GM19240 (cell line): Measurements from ENCODE around the gene GRIN2A.
"Not testable (repeated sequence)": the region's sequence is repeated elsewhere in the genome, so short reads cannot be mapped to it uniquely, and the experiment has no call there.

Experiments
- DNase-seq: peaks from one replicate; pipeline ENCODE4 v3.0.0; 2011; ENCODE audit warnings: low spot score; ENCODE audit not compliant: insufficient read length

The GRIN2A gene

GRCh38 chr16:9921997-9922396 lies 260.2 kb downstream of the GRIN2A start:
- no peak for DNase-seq

DNA sequence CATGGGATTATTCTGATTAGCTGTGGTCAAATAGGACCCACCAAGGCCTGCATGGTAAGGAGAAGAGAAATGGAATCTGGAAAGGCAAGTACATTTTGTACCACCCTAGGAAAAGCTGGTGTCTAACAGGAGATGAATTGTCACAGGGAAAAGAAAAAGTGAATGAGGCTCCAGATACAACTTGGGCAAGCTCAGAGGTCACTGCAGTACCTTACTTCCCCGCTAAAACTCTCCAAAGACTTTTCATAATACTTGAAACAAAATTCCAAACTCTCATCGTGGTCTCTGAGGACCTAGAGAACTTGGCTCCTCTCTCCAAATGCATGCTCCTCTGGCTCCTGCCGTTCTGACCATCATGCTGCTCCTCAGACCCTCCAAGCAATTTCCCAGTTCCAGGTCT lies 262.8 kb downstream of the GRIN2A start:
- DNase-seq = no peak

GRCh38 chr16:9917691-9918090 lies 264.5 kb downstream of the GRIN2A start:
- DNase-seq = no peak

DNA sequence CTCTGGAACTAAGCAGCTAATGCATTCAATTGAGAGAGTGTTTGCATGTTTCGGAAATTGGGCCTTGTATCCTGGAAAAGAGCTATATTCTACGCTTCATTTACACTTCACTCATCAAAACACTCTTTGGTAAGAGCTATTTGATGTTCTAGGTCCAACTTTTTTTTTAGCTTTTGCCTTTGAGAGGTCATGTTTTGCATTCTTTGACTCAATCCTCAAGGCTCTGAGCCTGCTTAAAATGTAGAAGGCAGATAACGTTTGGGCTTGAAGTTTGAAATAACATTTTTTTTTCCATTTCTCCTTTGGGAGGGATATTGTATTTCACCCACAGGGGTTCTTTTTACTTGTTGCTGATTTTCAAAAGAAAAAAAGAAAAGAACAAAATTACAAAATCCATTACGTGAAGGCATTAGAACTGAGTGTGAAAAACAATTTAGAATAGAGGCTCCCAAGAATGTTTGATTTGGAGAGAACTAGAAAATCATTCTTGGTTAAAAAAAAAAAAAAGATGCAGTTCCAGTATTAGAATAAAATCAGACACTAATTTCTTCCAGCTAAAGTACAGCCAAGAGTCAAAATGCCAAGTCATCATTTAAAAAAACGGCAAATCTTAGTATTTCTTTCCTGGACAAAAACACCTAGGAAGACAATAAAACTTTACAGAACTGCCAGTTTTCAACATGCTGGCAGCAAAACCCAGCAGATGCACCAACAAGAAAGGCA lies 268.5 kb downstream of the GRIN2A start:
- DNase-seq = no peak

DNA sequence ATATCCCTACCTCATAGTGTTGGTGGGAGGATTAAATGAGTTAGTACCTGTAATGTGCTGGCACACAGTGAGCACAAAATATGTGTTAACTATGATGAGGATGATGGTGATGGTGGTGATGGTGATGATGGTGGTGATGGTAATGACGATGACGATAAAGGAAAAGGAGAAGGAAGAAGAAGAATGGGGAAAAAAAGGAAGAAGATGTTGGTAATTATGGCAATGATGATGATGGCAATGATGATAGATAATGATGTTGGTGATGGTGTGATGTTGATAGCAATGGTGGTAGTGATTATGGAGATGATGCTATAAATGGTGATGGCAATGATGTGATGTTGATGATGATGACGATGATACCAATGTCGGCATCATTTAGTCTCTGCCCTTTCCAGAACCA lies 270.2 kb downstream of the GRIN2A start:
- no peak for DNase-seq

- no peak for DNase-seq
Observed at GRCh38 chr16:9911231-9911630, 271.0 kb downstream of the GRIN2A start.

GRCh38 chr16:9909072-9909825 lies 273.0 kb downstream of the GRIN2A start:
- DNase-seq = no peak

- no peak for DNase-seq
Observed at GRCh38 chr16:9908613-9909012, 273.6 kb downstream of the GRIN2A start.

GRCh38 chr16:9907752-9908151 lies 274.5 kb downstream of the GRIN2A start:
- no peak for DNase-seq

DNA sequence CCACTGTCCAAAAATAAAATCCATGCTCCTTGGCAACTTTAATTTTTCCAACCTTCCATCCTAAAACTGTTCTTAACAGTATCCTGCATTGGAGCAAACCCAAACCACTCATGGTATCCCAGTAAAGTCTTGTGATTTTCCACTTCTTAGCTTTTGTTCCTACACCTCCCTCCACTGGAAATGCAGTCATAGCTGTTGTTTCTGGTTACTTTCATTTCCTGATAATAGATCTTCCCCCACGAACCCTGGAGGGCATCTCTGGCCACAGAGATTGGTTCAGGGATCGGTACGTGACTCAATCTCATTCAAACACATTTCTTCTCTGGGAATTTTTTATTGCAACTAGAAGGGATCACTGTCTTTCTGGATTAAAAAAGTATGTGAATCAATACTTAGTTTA lies 276.0 kb downstream of the GRIN2A start:
- DNase-seq = no peak

DNA sequence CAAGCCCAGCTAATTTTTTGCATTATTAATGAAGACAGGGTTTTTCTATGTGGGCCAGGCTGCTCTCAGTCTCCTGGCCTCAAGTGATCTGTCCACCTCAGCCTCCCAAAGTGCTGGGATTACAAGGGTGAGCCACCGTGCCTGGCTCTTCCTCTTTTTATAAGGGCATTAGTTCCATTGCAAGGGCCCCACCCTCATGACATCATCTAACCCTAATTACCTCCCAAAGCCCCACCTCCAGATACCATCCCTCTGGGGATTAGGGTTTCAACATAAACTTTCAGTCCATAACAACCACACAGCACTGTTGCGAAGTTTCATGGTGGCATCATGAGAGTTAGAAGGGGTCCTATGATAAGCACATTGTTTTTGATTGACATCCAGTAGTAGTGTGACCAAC lies 277.7 kb downstream of the GRIN2A start:
- DNase-seq = no peak

DNA sequence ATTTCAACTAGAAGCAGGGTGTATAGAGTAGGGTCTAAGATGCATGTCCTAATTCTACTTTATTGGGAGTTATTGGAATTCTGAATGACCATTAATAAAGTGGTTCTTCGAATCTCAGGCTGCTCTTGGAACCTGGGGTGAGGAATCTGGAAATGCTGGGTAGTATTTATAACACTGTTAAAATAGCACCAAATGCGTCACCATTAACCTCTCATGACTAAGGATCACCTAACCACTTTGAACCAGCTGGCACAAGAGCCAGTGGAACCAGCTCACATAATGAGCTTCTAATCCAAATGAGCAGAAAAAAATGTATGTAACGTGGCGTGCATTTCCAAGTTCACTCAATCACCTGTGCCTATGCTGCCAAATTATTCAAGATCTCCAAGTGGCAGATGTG lies 281.7 kb downstream of the GRIN2A start:
- no peak for DNase-seq

- DNase-seq = no peak
Observed at GRCh38 chr16:9898555-9898954, 283.7 kb downstream of the GRIN2A start.

DNA sequence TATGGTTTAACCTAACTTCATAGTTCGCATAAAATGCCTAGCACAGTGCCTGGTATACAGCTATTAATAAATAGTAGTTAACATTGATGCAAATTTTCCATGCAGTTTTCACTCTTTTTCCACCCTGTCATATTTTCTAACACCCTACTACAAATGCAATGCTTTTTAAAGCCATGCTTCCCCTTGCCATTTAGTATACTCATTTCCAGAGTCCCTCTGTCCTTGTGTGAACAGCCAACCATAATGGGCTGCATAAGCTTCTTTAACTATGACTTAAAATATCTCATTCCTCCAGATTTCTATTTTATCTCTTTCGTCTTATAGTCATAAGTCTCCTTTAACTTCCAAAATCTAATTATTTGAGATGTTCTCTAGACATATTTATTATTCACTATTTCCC lies 284.1 kb downstream of the GRIN2A start:
- no peak for DNase-seq

DNA sequence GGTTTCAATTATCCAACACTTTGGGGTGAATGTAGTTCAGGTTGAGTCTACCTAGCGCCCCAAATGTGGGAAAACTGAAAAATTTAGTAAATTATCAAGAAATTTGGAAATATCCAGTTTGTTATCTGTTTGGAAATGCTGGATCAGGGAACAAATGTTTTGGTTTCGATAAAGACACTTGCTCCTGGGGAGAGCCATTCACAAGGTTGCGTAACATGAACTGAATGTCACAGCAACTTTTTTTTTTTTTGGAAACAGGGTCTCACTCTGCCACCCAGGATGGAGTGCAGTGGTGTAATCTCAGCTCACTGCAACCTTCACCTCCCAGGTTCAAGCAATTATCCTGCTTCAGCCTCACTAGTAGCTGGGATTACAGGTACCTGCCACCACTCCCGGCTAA lies 286.4 kb downstream of the GRIN2A start:
- DNase-seq = no peak

GRCh38 chr16:9885876-9886275 lies 296.4 kb downstream of the GRIN2A start:
- DNase-seq = no peak

DNA sequence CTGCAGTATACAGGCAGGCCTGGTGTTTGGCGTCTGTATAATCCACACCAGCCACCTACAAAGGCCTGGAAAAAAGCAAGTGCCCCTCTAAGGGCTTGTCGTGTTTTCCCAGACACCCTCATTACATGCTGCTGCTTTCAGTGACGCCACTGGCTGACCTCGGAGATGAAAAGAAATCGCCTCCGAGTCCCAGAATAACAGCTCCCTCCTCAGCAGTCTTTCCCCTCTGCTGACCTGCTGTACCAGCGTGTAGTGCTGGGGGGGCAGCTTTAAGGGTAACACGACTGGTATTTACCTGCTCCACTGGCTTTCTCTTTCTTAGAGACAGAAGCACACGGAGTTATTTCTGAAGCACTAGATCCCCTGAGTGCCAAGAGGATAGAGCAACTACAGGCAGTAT lies 296.8 kb downstream of the GRIN2A start:
- no peak for DNase-seq

GRCh38 chr16:9875981-9876380 lies 306.2 kb downstream of the GRIN2A start:
- not testable (repeated sequence) for DNase-seq

- DNase-seq = no peak
Observed at GRCh38 chr16:9874219-9874618, 308.0 kb downstream of the GRIN2A start.

GRCh38 chr16:9870962-9871361 lies 311.3 kb downstream of the GRIN2A start:
- no peak for DNase-seq

- no peak for DNase-seq
Observed at GRCh38 chr16:9869776-9870175, 312.5 kb downstream of the GRIN2A start.

- DNase-seq = no peak
Observed at GRCh38 chr16:9868606-9869149, 313.6 kb downstream of the GRIN2A start.

DNA sequence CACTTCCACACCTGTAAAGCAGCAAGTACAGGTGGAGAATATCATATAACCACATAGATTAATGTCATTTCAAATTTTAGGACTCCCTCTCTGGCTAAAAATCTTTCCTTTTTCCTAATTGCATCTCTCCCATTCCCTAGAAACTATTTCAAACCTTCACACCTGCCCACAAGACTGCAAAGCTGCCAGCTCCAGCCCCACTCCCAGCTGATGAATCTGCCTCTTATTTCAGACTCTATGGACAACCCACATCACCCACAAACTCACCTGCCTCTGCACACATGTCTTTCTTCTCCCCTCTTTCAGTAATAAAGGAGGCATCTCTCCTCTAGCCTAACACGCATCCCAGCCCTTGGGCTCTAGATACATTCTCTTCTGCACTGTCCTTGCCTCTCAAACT lies 315.1 kb downstream of the GRIN2A start:
- no peak for DNase-seq
